ENCODE results near the gene TRIM39.

GRCh38 chr6:30283761-30284160 lies 43.0 kb upstream of the TRIM39 start:
- no peak for TF ChIP-seq CTCF (IDR thresholded peaks at IDR 0.05)
- TF ChIP-seq POLR2A (IDR thresholded peaks at IDR 0.05): no peak

All from lower leg skin (tissue), 3 donors.